Measurements from ENCODE around the gene KIAA1549.

DNA sequence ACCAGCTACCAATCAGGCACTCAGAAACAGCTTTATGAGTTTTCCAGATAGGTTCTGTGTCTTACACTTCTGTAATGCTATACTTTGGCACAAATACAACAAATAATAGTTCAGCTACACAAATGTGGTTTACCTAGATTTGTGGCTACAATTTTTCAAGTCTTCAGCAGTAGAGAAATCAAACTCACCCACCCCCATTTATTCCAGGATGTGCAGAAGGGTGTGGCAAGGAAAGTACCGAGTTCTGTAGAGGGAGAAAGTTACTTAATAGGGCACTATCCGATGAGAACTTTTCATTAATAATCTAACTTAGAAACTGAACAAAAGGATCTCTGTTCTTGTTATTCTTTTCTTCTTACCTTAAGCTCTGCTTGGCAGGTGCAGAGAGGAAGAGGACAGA is 152.9 kb downstream of the KIAA1549 start:
- TF ChIP-seq, protein P1, sequence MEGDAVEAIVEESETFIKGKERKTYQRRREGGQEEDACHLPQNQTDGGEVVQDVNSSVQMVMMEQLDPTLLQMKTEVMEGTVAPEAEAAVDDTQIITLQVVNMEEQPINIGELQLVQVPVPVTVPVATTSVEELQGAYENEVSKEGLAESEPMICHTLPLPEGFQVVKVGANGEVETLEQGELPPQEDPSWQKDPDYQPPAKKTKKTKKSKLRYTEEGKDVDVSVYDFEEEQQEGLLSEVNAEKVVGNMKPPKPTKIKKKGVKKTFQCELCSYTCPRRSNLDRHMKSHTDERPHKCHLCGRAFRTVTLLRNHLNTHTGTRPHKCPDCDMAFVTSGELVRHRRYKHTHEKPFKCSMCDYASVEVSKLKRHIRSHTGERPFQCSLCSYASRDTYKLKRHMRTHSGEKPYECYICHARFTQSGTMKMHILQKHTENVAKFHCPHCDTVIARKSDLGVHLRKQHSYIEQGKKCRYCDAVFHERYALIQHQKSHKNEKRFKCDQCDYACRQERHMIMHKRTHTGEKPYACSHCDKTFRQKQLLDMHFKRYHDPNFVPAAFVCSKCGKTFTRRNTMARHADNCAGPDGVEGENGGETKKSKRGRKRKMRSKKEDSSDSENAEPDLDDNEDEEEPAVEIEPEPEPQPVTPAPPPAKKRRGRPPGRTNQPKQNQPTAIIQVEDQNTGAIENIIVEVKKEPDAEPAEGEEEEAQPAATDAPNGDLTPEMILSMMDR (IDR thresholded peaks at IDR 0.05): no peak
- TF ChIP-seq POLR2A (IDR thresholded peaks at IDR 0.05): no peak
